Measurements from ENCODE around the gene SF3B6.

DNA sequence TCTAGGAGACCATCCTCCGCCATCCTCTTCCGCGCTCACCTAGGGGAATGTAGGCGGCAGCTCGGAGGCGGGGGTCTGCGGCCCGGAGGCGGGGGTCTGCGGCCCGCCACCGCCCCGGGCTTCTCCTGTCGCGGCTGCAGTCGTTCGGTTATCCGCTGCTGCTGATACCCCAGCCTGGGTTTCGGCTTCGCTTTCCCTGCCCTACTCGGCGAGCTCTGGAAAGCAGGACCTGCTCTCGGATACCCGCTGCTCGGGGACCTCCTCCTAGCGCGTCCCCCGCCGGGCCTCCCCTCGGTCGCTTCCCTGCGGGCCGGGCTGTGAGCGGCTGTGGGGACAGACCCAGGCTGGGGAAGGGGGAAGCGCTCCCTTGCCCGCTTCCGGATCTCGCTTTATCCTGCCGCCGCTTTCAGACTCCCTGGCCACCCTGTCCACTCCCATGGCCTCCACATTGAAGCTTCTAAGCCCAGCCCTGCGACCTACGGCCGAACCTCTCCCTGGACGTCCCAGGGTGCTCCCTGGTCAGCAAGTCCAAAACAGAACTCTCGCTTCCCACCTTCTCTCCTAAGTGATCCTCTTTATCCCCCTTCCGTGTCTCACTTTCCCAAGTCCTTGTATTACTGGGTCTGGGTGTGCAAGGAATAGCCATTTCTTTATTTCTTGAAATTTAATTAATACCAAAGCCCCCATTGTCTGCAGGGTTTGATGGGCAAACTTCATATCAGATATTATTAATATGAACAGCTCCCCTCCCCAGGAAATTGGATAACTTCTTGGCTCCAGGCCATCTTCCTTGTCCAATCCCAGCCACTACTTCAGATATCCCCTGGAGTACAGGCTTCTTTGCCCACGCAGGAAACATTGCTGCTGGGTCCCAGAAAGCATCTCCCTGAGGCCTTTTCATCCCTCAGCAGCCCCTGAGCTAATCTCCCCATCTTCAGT lies 25.8 kb downstream of the SF3B6 start:
- TF ChIP-seq, protein P1, sequence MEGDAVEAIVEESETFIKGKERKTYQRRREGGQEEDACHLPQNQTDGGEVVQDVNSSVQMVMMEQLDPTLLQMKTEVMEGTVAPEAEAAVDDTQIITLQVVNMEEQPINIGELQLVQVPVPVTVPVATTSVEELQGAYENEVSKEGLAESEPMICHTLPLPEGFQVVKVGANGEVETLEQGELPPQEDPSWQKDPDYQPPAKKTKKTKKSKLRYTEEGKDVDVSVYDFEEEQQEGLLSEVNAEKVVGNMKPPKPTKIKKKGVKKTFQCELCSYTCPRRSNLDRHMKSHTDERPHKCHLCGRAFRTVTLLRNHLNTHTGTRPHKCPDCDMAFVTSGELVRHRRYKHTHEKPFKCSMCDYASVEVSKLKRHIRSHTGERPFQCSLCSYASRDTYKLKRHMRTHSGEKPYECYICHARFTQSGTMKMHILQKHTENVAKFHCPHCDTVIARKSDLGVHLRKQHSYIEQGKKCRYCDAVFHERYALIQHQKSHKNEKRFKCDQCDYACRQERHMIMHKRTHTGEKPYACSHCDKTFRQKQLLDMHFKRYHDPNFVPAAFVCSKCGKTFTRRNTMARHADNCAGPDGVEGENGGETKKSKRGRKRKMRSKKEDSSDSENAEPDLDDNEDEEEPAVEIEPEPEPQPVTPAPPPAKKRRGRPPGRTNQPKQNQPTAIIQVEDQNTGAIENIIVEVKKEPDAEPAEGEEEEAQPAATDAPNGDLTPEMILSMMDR (conservative IDR thresholded peaks at IDR 0.05 in 1 of 2, IDR thresholded peaks at IDR 0.05 in 1 of 2; ENCODE audit: low read depth in 1 of 2, low read length in 2 of 2), result no peak
- TF ChIP-seq EZH2 (IDR thresholded peaks at IDR 0.05; ENCODE audit: low read length, missing control alignments), result no peak

Measured in fibroblast of lung (primary cell).